Esophagus (tissue), 2 donors: ENCODE results near the gene SLC24A4. TPM values are rescaled to one million over a fixed set of nuclear protein-coding genes. Genes with fewer than 3 reads are reported as not detected.

Source experiments
- H3K27ac ChIP-seq, 2 donors: one replicate each; pipeline ENCODE4 v1.5.1; 2013; ENCODE audit warnings: low read depth in 2 of 2, mild to moderate bottlenecking in 2 of 2, inconsistent platforms in 1 of 2, low read length in 1 of 2, moderate library complexity in 1 of 2
- H3K27me3 ChIP-seq, 2 donors: one replicate each; pipeline ENCODE4 v1.6.1; 2013; ENCODE audit warnings: low read length in 2 of 2, control low read depth in 1 of 2, mild to moderate bottlenecking in 1 of 2; ENCODE audit not compliant: insufficient read depth in 2 of 2, control insufficient read depth in 1 of 2
- H3K36me3 ChIP-seq, 2 donors: one replicate each; pipeline ENCODE4 v1.6.1; 2013; ENCODE audit warnings: low read length in 1 of 2; ENCODE audit not compliant: control insufficient read depth in 2 of 2, insufficient read depth in 2 of 2
- H3K4me1 ChIP-seq, 2 donors: one replicate each; pipeline ENCODE4 v1.6.1; 2013; ENCODE audit warnings: low read length in 1 of 2; ENCODE audit not compliant: control insufficient read depth in 2 of 2, insufficient read depth in 2 of 2
- H3K4me3 ChIP-seq, 2 donors: one replicate each; pipeline ENCODE4 v1.5.1; 2013; ENCODE audit warnings: low read length in 2 of 2, mild to moderate bottlenecking in 2 of 2, low read depth in 1 of 2, moderate library complexity in 1 of 2
- H3K9me3 ChIP-seq, 2 donors: one replicate each; pipeline ENCODE4 v1.6.1; 2013; ENCODE audit warnings: mild to moderate bottlenecking in 2 of 2, low read depth in 1 of 2, low read length in 1 of 2, moderate library complexity in 1 of 2; ENCODE audit not compliant: control insufficient read depth in 2 of 2, insufficient read depth in 1 of 2
- WGBS, 2 donors: extraction: QIAGEN DNeasy Blood & Tissue Kit; methylation state at CpG; one replicate each; pipeline ENCODE4 v1.1.7; 2013; 5-methylcytosine and 5-hydroxymethylcytosine counted together
- polyA plus RNA-seq, 2 donors: library from polyadenylated mRNA; stranded (reverse); fragments of 200-250 nt; gene quantifications; one replicate each; pipeline ENCODE4 v1.2.3, GENCODE V29; 2013
- donor health status: healthy with polysubstance abuse.
- donor health status: Bipolar disorder and iron deficiency.

Gene SLC24A4
- polyA plus RNA-seq, 2 donors = 0.04 TPM

- Histone ChIP-seq H3K9me3 (no peaks in the 10 kb centered on the region), H3K4me3 (no peak overlapping the region), H3K27ac (peak overlapping the region; percentile 31 to 59), H3K4me1 (no peaks in the 10 kb centered on the region), H3K36me3 (no peaks in the 10 kb centered on the region), H3K27me3 (no peaks in the 10 kb centered on the region)
- 52 to 58% methylated on average over 7 of the region's 7 CpGs for WGBS, 2 donors
These were observed 226.9 kb downstream of the SLC24A4 start for GRCh38 chr14:92549859-92550230.

Other genes starting within 250 kb of the SLC24A4 start
- 10 to 100 TPM; 12.0 to 12.7 TPM for gene ATXN3, start 216.6 kb upstream of the SLC24A4 start, polyA plus RNA-seq
- gene NDUFB1, start 201.5 kb upstream of the SLC24A4 start, polyA plus RNA-seq = 100 to 1,000 TPM; 433 to 754 TPM
- 10 to 100 TPM in 1 of 2 donors, 1 to 10 TPM in 1; 5.5 to 12.5 TPM for gene CPSF2, start 201.2 kb upstream of the SLC24A4 start, polyA plus RNA-seq
- gene RIN3, start 190.6 kb downstream of the SLC24A4 start, polyA plus RNA-seq = 1 to 10 TPM; 4.8 to 7.3 TPM